M059J (cell line): ENCODE data around the gene SLC6A6. TPM values are rescaled to one million over a fixed set of nuclear protein-coding genes. Genes with fewer than 3 reads are reported as not detected.

Experiments
- DNase-seq: peaks from one replicate; pipeline ENCODE4 v3.0.0-alpha.2; 2012; ENCODE audit warnings: low read depth
- total RNA-seq: library from RNA; depleted of rRNA; stranded (reverse); fragments of >200 nt; shearing (Covaris generic); gene quantifications from 2 replicates; pipeline ENCODE4 v1.2.3, GENCODE V29; 2014

The SLC6A6 gene
- total RNA-seq, 1 experiment from 2014 or later: 43.3 TPM

DNA sequence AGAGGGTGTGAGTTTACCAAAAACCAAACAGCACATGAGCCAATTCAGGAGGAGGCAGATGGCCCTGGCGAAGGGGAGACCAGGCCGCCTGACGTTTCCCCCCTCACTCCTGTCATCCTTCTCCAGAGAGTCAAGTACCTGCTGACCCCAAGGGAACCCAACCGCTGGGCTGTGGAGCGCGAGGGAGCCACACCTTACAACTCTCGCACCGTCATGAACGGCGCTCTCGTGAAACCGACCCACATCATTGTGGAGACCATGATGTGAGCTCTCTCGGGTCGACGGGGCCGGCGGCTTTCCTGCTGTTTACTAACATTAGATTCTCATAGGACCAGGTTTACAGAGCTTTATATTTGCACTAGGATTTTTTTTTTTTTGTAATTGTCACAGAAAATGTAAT, 82.3 kb downstream of the SLC6A6 start:
- DNase-seq: no peak

GRCh38 chr3:14485981-14486380, 83.6 kb downstream of the SLC6A6 start:
- no peak for DNase-seq

- DNase-seq: no peak
Measured at GRCh38 chr3:14486460-14486859, 84.1 kb downstream of the SLC6A6 start.

GRCh38 chr3:14487086-14487485, 84.7 kb downstream of the SLC6A6 start:
- DNase-seq: no peak

GRCh38 chr3:14487821-14488220, 85.4 kb downstream of the SLC6A6 start:
- no peak for DNase-seq

DNA sequence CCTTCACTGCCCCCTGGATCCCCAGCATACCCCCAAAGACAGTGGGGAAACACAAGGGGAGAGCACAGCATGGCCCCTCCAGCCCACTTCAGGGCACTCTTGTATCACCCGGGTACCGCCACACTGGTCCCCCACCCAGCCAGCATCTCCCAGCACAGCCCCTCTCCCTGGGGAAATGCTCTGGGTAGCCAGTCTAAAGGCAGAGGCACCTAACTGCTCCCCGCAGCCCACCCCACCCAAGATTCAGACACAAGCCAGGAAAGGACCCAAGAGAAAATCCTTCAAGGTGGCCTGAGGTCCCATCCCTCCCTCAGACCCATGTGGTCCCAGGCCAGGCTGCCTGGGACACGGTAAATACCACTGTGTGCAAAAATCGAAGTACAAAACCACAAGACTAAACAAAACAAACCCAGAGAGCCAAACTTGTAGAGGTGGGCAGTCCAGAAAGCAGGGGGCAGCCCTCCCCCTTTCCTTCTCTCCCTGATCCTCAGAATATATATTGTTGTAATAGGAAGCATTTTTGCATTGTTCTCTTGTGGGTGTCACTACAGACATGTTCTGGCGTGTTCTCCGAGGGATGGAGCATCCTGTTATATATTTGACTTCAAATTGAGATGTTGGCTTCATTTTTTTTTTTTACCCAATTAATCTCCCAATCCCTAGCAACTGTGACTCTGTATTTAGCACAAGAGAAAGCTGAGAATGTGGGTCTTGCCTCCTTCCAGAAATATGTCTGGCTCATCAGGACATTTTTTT, 86.1 kb downstream of the SLC6A6 start:
- DNase-seq: no peak

- no peak for DNase-seq
Measured at GRCh38 chr3:14489641-14490040, 87.2 kb downstream of the SLC6A6 start.

DNA sequence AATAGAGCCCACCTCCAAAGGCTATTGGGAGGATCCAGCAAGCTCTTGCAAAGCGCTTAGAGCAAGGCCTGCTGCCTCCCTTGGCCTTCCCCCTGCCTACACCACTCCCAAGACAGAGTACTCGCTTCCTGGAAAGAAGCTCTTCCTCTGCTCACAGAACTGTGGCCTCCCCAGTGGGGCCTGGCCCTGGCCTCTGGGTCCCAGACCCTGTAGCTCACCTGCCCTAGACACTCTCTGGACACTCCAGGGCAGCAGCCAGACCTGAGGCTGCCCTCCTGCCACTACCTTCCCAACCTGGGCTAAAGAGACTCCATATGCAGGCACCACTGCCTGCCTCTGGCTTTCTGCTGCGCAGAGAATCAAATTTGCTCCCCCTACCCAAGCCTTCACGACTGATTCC, 87.8 kb downstream of the SLC6A6 start:
- DNase-seq: no peak

GRCh38 chr3:14490831-14491230, 88.4 kb downstream of the SLC6A6 start:
- DNase-seq: peak; percentile 61

DNA sequence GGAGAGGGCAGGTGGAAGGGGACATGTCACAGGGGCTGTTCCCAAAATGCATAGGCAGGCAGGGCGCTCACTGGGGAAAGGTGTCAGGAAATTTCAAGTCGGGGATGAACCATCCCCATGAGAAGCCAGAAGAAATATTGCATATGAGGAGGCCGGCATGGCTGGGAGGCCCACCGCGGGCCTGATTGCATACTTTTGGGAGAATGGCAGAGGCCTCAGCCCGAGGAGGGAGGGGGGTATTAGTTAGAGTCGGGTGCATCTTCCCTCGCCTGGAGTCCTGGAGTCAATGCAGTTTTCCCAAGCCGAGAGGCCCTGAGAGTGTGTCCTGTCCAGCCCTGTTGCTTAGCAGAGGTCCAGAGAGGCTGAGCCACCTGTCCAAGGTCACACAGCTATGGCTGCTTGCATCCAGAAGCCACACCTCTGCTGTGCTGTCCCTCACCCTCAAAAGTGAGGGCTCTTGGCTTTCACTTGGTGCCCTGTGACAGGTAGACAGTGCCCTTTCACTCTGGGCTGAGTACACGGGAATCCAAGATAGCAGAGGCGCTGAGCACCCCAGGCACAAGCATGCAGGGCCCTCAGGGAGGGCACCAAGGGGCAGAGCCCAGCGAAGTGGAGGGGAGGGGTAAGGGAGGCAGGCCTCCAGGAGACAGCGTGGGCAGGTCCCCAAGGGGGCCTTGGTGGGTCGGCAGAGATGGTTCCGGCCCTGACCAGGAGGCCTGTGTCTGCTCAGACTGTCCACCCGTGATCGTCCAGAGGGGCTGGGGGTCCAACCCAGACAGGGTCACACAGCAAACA, 89.2 kb downstream of the SLC6A6 start:
- no peak for DNase-seq

DNA sequence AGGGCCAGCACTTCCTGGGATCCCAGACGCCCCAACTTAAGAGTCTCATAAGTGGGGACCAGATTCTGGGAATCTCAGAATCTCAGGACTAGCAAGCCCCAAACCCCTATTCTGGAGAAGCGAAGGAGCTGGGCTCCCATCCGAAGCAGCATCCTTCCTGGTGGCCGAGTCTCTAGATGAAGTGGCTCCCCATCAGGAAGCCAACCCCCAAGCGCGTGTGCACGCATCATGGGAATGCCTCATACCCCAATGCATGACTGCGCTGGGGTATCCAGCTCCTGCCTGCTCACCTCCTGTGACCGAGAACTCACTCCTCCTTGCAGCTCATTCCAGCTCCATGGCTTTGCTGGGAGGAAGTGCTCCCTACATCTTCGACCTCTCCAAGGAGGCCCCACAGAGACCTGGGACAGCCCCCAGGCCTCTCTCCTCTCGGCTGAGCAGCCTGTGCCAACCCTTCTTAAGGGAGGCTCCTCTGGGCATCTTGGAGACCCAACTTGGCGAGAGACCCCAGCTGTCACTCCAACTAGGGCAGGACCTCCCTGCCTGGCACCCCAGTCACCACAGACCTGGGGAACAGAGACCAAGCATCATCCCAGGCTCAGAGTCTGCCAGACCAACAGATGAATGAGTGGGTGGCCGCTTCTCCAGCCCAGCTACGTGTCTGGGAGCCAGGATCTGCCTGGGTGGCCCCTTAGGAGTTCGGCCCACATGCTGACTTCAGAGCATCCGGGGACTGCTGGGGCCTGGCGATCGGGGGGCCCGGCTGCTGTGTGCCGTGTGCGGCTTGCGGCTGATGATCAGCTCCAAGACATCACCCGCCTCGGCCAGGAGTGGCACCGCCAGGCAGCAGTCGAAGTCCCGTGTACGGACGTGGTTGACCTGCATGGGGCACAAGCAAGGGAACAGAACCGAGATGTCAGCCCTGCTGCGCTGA, 90.8 kb downstream of the SLC6A6 start:
- no peak for DNase-seq

- DNase-seq: no peak
Measured at GRCh38 chr3:14494279-14494972, 92.0 kb downstream of the SLC6A6 start.

- no peak for DNase-seq
Measured at GRCh38 chr3:14494973-14495300, 92.5 kb downstream of the SLC6A6 start.

GRCh38 chr3:14496351-14496750, 93.9 kb downstream of the SLC6A6 start:
- no peak for DNase-seq

DNA sequence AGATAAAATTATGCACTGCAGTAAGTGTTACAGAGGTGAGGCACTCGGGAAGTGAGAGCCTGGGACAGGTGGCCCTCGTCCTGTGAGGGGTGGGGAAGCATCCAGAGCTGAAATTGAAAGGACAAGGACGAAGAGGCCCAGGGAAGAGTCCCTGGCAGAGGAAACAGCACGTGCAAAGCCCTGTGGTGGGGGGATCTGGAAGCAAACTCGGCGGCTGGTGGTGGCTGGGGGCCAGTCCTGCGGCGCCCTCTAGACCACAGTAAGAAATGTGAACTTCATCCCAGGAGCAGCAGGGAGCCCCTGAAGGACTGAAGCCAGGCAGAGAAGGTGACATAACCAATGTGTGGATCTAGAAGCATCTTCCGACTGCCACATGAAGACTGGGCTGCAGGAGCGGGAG, 94.9 kb downstream of the SLC6A6 start:
- no peak for DNase-seq

DNA sequence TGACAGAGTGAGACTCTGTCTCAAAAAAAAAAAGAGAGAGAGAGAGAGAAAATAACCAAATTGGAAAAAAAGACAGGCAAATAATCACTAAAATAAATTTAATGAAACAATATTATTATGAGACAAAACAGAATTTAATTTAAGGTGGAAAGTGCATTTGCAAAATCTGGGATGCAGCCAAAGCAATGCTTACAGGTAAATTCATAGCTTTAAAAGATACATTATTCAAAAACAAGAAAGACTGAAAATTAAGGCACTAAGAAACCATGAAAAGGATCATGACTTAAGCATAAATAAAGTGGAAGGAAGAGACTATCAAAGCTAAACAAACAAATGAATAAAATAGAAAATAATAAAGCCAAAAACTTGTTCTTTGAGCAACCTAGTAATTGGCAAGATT, 100.1 kb downstream of the SLC6A6 start:
- DNase-seq: no peak

DNA sequence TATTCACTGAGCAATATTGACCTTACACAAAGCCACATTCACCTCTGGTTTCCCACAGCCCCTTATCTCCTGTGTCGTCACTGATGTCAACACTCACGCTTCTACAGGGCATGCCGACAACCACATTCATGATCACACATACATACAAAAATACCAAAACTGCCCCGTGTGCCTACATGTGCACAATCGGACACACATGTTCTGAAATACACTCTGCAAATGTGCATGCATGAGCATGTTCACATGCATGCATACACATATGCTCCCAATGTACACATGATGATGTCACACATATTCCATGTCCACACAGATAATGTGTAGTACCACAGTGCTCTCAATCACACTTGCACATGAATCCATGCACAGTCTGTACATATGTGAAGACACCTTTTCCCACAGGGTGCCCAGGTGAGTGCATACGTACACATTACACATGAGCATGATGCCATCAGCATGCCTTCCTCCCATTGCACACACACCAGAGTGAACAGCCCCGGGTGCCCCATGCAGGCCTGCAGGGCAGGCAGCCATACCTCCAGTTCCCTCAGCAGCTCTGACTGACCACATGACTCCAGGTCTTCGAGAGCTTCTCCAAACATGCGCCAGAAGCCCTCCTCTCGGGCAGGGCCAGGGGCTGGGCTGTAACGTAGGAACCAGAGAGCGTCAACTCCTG, 100.8 kb downstream of the SLC6A6 start:
- no peak for DNase-seq

GRCh38 chr3:14503706-14504065, 101.3 kb downstream of the SLC6A6 start:
- no peak for DNase-seq

GRCh38 chr3:14505001-14505802, 102.8 kb downstream of the SLC6A6 start:
- DNase-seq: no peak

DNA sequence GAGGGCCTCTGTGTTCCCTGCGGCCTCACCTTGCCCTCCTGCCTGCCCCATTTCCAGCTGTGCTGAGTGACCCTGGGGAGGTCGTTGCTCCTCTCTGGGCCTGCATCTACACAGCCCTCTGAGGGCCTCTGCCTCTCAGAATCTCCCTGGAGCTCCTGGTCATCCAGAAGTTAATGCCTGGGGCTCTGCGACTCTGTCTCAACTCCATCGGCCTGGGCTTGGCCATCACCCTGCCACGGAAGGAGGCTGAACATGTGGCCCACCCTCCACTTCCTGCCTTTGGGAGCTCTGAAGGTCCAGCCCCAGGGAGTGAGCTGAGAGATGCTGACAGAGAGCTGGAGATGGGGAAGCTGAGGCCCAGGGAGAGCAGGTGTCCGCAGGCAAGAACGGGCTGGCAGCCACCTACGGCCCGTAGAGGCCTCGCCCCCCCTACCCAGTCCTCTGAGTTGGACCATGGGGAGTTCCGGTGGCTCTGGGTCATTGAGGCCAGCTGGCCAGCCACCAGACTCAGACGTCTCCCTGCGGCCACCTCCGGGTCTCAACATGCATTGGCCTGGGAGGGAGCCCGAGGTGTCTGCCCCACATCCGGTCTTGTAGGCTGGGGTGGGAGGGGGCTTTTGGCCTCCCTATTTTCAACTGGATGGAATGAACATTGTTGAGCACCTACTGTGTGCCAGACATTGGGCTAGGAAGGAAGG, 103.5 kb downstream of the SLC6A6 start:
- DNase-seq: no peak
